GM19467 (cell line): ENCODE data around the gene CRYM.
A peak's percentile ranks its signal among the peaks of the same experiment; 100 is the strongest.
"Not testable (repeated sequence)": the region's sequence is repeated elsewhere in the genome, so short reads cannot be mapped to it uniquely, and the experiment has no call there.

Source experiments
- ATAC-seq: cut with Tn5 transposase; IDR thresholded peaks from one replicate; pipeline ENCODE4 v1.9.1; 2021; ENCODE audit warnings: mild to moderate bottlenecking, moderate library complexity; ENCODE audit not compliant: unreplicated experiment

CRYM gene

GRCh38 chr16:21277927-21278706 lies at the start of gene CRYM:
Gene CRYM, minus strand, starts transcription at chr16:21278290. Its CDS starts 39 bp downstream, at chr16:21278251.
- ATAC-seq = peak; percentile 53

GRCh38 chr16:21327046-21327445 lies 49.0 kb upstream of the CRYM start:
- ATAC-seq = no peak

GRCh38 chr16:21326459-21326858 lies 48.4 kb upstream of the CRYM start:
- ATAC-seq = no peak

- no peak for ATAC-seq
These were observed 46.2 kb upstream of the CRYM start for GRCh38 chr16:21324267-21324666.

- not testable (repeated sequence) for ATAC-seq
These were observed 44.2 kb upstream of the CRYM start for GRCh38 chr16:21322251-21322650.

GRCh38 chr16:21321736-21322135 lies 43.6 kb upstream of the CRYM start:
- no peak for ATAC-seq

- no peak for ATAC-seq
These were observed 36.2 kb upstream of the CRYM start for GRCh38 chr16:21314339-21314738.

GRCh38 chr16:21312863-21313372 lies 34.8 kb upstream of the CRYM start:
- not testable (repeated sequence) for ATAC-seq

- ATAC-seq = not testable (repeated sequence)
These were observed 34.0 kb upstream of the CRYM start for GRCh38 chr16:21312046-21312445.

- ATAC-seq = not testable (repeated sequence)
These were observed 28.6 kb upstream of the CRYM start for GRCh38 chr16:21306712-21307111.

- no peak for ATAC-seq
These were observed 24.9 kb upstream of the CRYM start for GRCh38 chr16:21302898-21303528.

- no peak for ATAC-seq
These were observed 24.4 kb upstream of the CRYM start for GRCh38 chr16:21302454-21302853.

GRCh38 chr16:21301895-21302291 lies 23.8 kb upstream of the CRYM start:
- ATAC-seq = no peak

GRCh38 chr16:21301168-21301894 lies 23.2 kb upstream of the CRYM start:
- peak; percentile 46 for ATAC-seq

GRCh38 chr16:21300309-21301167 lies 22.4 kb upstream of the CRYM start:
- peak; percentile 47 for ATAC-seq

GRCh38 chr16:21289789-21290188 lies 11.7 kb upstream of the CRYM start:
- ATAC-seq = not testable (repeated sequence)

- ATAC-seq = no peak
These were observed 7.2 kb upstream of the CRYM start for GRCh38 chr16:21285314-21285713.

GRCh38 chr16:21284414-21284813 lies 6.3 kb upstream of the CRYM start:
- ATAC-seq = no peak

GRCh38 chr16:21283521-21284289 lies 5.6 kb upstream of the CRYM start:
- ATAC-seq = no peak
